NT2/D1 (cell line): ENCODE data around the gene TNFAIP2.

Source experiments
- SUZ12 ChIP-seq: IDR thresholded peaks from 2 replicates; pipeline ENCODE4 v1.6.1; 2011; ENCODE audit not compliant: insufficient read length, insufficient read depth; ENCODE audit errors: extremely low read depth
- YY1 ChIP-seq: IDR thresholded peaks from 2 replicates; pipeline ENCODE4 v1.6.1; 2011; ENCODE audit not compliant: insufficient read length, insufficient read depth
- ZNF274 ChIP-seq: IDR thresholded peaks from 2 replicates; pipeline ENCODE4 v1.6.1; 2011; ENCODE audit warnings: mild to moderate bottlenecking, low read depth, low read length

DNA sequence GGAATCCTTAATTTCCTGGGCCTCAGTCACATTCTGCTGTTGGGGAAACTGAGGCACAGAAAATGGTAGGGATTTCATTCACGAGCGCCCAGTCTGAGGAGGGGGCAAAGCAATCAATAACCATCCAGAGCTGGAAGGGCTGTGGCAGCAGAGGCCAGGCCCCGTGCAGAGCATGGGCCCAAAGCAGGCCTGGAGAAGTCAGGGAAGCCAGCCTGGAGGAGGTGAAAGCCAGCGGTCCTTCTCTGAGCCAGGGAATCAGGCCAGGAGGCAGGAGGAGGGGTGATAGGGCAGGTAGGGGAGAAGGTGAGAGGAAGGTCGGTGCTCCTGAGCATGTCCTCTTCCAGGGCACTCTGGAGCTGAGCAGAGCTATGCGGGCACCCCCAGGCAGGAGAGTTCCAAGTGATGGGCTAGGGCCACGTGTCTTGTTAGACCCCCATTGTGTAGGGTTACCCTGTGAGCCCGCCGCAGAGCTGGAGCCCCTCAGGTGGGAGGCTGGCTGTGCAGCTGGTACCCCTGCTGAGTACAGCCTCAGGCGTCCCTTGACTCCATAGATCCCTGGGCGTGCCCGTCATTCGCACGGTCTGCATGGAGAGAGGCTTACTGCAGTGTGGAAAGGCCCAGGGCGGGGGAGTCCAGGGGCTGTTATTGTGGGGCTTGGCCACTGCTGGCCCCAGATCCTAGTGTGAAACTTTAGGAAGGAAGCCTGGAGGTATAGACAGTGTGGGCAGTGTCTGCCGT, 4.8 kb downstream of the TNFAIP2 start:
- no peak for TF ChIP-seq ZNF274
- no peak for TF ChIP-seq YY1
- TF ChIP-seq SUZ12, result no peak
